Testis (tissue), 3 donors: ENCODE results near the gene MED7. TPM values are rescaled to one million over a fixed set of nuclear protein-coding genes. Genes with fewer than 3 reads are reported as not detected.

Source experiments
- DNase-seq: peaks from one replicate; pipeline ENCODE4 v3.0.0-alpha.2; 2019
- H3K27ac ChIP-seq, 2 donors: fragments of 200-600 bp; sonication (generic); one replicate each; pipeline ENCODE4 v1.5.1; 2019
- H3K27me3 ChIP-seq: fragments of 200-600 bp; sonication (generic); one replicate; pipeline ENCODE4 v1.5.1; 2019
- H3K36me3 ChIP-seq: fragments of 200-600 bp; sonication (generic); one replicate; pipeline ENCODE4 v1.5.1; 2017; ENCODE audit warnings: low read depth; ENCODE audit errors: missing control alignments
- H3K4me1 ChIP-seq: fragments of 200-600 bp; sonication (generic); one replicate; pipeline ENCODE4 v1.5.1; 2019
- H3K4me3 ChIP-seq, 2 donors: fragments of 200-600 bp; sonication (generic); one replicate each; pipeline ENCODE4 v1.5.1; 2017 to 2019
- H3K9me3 ChIP-seq: fragments of 200-600 bp; sonication (generic); one replicate; pipeline ENCODE4 v1.5.1; 2017
- CTCF ChIP-seq, 3 experiments: fragments of 450-650 bp in 2 of 3; fragments of 200-600 bp in 1 of 3; sonication (generic) in 1 of 3; IDR thresholded peaks; one replicate each; pipeline ENCODE4 v1.5.1; 2016 to 2019; ENCODE audit warnings: antibody characterized with exemption in 3 of 3, mild to moderate bottlenecking in 2 of 3, moderate library complexity in 1 of 3
- POLR2A ChIP-seq: fragments of 450-650 bp; IDR thresholded peaks from one replicate; pipeline ENCODE4 v1.6.1; 2017; ENCODE audit warnings: antibody characterized with exemption, mild to moderate bottlenecking, moderate library complexity
- WGBS, 2 donors: methylation state at CpG; one replicate each; pipeline ENCODE4 v1.1.5; 2018; 5-methylcytosine and 5-hydroxymethylcytosine counted together
- intact Hi-C: fragments of 100-400 bp; cut with DNase I; formaldehyde crosslinking; loops from one replicate; pipeline ENCODE4 v1.15.1; 2023; ENCODE audit warnings: low total_unique reads
- polyA plus RNA-seq: library from polyadenylated mRNA; stranded (reverse); fragments of 350-450 nt; fragmentation: Illumina TruSeq; extraction: RNeasy Lipid Tissue Mini Kit (QIAGEN cat#74804); gene quantifications from one replicate; pipeline ENCODE4 v1.2.3, GENCODE V29; 2014; ENCODE audit warnings: low read depth, low replicate concordance; ENCODE audit not compliant: insufficient read depth
- total RNA-seq, 2 donors: library from RNA; depleted of rRNA; stranded (reverse); fragments of >200 nt; gene quantifications; one replicate each; pipeline ENCODE4 v1.2.3, GENCODE V29; 2016

MED7 gene
- total and polyA plus RNA-seq, 3 donors from 2014 or later, result 16.8 to 50.3 (median 21.1) TPM

GRCh38 chr5:157164521-157164920 lies 21.9 kb upstream of the MED7 start:
- WGBS, 2 donors, result 78 to 81% methylated on average over 5 of the region's 5 CpGs
- intact Hi-C loops, result no loop called here
- Histone ChIP-seq H3K4me1 (no peaks in the 10 kb centered on the region), H3K27ac (no peak overlapping the region), H3K36me3 (no peaks in the 10 kb centered on the region), H3K9me3 (no peaks in the 10 kb centered on the region), H3K4me3 (no peak overlapping the region), H3K27me3 (no peaks in the 10 kb centered on the region)
- DNase-seq, result no peak
- TF ChIP-seq CTCF (IDR thresholded peaks at IDR 0.05) (no peak), POLR2A (no peak)

- intact Hi-C loops, result no loop called here
- H3K4me1 ChIP-seq, result no peaks in the 10 kb centered on the region
- no peak overlapping the region for H3K27ac ChIP-seq
- no peaks in the 10 kb centered on the region for H3K36me3 ChIP-seq
- TF ChIP-seq POLR2A (no peak), CTCF (IDR thresholded peaks at IDR 0.05) (no peak)
- no peak for DNase-seq
- H3K4me3 ChIP-seq, result no peak overlapping the region
- WGBS, 2 donors, result 96 to 97% methylated on average over 9 to 12 of the region's 12 CpGs
- no peaks in the 10 kb centered on the region for H3K9me3 ChIP-seq
- no peaks in the 10 kb centered on the region for H3K27me3 ChIP-seq
Measured at GRCh38 chr5:157162919-157163510, 20.4 kb upstream of the MED7 start.

GRCh38 chr5:157161996-157162395 lies 19.3 kb upstream of the MED7 start:
- no peaks in the 10 kb centered on the region for H3K27me3 ChIP-seq
- 85 to 94% methylated on average over 6 of the region's 6 CpGs for WGBS, 2 donors
- H3K27ac ChIP-seq, result no peak overlapping the region
- H3K9me3 ChIP-seq, result no peaks in the 10 kb centered on the region
- H3K4me1 ChIP-seq, result no peaks in the 10 kb centered on the region
- H3K36me3 ChIP-seq, result no peaks in the 10 kb centered on the region
- no peak for DNase-seq
- TF ChIP-seq POLR2A, result no peak
- TF ChIP-seq CTCF (IDR thresholded peaks at IDR 0.05), result no peak
- H3K4me3 ChIP-seq, result no peak overlapping the region
- intact Hi-C loops, result no loop called here

GRCh38 chr5:157160001-157160400 lies 17.3 kb upstream of the MED7 start:
- intact Hi-C loops, result no loop called here
- DNase-seq, result no peak

More at GRCh38 chr5:157160001-157160400, 17.3 kb upstream of the MED7 start:
- no peak overlapping the region for H3K27ac ChIP-seq
- 93 to 94% methylated on average over 4 of the region's 4 CpGs for WGBS, 2 donors
- H3K36me3 ChIP-seq, result no peaks in the 10 kb centered on the region
- no peaks in the 10 kb centered on the region for H3K27me3 ChIP-seq
- no peaks in the 10 kb centered on the region for H3K4me1 ChIP-seq
- H3K9me3 ChIP-seq, result no peaks in the 10 kb centered on the region
- TF ChIP-seq CTCF (IDR thresholded peaks at IDR 0.05) (no peak), POLR2A (no peak)
- H3K4me3 ChIP-seq, result no peak overlapping the region
